GM12873 (cell line): ENCODE results near the gene BSCL2.

Experiments
- TF ChIP-seq, protein P1 (sequence below): IDR thresholded peaks from 2 replicates; pipeline ENCODE4 v1.5.1; 2012; ENCODE audit warnings: low read depth, mild to moderate bottlenecking, moderate library complexity, low read length, control low read depth; ENCODE audit not compliant: insufficient read depth; ENCODE audit errors: missing control alignments

The BSCL2 gene

DNA sequence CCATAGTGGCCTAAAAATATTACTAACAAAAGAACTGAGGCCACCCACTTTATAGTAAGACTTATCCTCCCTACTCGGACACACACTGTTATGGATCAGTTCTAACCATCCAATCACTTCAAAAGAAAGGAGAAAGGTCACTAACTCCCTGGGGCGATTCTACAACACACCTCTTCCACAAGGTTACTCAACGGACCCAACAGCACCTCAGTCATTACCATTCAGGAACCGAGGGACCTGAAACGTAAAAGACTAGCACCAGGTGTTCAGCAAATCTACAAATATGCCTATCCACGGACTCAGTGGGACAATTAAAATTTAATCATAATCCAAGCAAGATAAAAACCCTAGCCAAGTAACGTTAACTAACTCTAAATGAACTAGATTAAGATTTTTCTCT is 18.4 kb upstream of the BSCL2 start:
- TF ChIP-seq, protein P1, sequence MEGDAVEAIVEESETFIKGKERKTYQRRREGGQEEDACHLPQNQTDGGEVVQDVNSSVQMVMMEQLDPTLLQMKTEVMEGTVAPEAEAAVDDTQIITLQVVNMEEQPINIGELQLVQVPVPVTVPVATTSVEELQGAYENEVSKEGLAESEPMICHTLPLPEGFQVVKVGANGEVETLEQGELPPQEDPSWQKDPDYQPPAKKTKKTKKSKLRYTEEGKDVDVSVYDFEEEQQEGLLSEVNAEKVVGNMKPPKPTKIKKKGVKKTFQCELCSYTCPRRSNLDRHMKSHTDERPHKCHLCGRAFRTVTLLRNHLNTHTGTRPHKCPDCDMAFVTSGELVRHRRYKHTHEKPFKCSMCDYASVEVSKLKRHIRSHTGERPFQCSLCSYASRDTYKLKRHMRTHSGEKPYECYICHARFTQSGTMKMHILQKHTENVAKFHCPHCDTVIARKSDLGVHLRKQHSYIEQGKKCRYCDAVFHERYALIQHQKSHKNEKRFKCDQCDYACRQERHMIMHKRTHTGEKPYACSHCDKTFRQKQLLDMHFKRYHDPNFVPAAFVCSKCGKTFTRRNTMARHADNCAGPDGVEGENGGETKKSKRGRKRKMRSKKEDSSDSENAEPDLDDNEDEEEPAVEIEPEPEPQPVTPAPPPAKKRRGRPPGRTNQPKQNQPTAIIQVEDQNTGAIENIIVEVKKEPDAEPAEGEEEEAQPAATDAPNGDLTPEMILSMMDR: no peak

DNA sequence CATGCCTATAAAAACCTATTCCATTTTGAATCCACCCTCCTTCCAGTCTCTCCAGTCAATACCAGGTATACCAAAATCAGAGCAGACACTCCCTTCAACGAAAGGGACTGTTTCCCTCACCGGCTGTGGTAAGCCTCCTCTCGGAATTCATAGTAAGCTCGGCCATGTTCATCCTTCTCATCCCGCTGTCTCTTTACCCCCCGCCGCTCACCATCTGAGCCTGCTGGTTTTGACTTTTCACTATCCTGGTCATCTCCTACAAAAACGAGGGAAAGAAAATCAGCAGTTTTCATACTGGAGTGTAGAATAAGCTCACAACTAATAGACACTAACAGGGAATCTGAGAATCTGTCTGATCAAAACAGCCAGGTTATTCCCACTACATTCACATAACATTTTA is 16.9 kb upstream of the BSCL2 start:
- TF ChIP-seq, protein P1: no peak

DNA sequence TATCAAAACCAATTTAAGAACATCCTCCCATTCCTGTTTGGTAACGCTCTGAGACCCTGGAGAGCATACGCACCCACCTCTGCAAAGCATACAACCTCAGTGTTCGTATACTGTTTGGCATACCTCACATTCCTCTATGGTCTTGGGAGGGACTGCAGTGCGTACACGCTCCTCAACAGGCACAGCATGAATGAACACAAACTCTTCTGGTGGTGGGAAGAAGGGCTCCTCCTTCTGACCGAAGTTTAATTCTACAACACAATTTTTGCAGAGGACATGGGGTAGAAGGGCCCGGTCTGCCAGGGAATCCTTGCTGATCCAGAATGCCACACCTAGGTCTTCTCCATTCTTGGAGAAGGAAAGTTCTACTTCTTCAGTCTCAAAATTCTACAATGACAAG is 14.8 kb upstream of the BSCL2 start:
- TF ChIP-seq, protein P1: no peak

DNA sequence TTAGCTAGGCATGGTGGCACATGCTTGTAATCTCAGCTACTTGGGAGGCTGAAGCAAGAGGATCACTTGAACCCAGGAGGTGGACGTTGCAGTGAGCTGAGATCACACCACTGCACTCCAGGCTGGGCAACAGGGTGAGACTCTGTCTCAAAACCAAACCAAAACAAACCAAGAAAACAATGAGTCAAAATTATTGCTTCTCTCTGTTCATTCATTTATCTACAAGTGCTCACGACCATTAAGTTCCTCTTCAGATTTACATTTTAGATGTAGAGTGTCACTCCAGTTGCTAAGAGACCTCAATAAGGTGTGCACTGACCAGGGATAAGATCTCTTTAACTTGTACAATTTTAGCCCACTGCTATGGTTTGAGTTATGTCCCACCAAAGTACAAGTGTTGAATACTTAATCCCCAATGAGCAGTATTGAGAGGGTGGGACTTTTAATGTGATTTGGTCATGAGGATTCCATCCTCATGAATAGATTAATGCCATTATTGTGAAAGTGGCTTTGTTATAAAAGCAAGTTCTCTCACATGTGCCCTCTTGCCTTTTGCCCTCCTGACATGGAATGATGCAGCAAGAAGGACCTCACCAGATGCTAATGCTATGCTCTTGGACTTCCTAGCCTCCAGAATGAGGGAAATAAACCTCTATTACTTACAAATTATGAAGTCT is 12.2 kb upstream of the BSCL2 start:
- TF ChIP-seq, protein P1: no peak

DNA sequence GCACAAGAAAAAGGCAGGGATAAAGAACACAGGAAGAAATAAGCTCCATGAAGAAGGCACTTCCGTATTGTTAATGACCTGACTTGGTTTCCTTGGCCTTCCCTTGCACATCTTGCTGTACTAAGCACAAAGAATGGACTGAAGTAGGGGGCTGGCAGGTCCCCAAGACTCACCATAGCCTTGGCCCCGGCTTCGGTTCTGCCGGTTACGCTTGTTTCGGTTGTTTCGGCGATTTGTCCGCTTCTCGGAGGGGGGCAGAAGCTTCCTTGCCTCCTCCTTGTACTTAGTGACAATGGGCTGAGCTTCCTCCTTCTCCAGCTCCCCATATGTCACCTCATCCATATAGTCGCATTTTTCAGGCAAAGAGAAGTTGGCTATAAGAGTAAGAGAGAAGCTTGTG is 9.6 kb upstream of the BSCL2 start:
- TF ChIP-seq, protein P1: no peak

DNA sequence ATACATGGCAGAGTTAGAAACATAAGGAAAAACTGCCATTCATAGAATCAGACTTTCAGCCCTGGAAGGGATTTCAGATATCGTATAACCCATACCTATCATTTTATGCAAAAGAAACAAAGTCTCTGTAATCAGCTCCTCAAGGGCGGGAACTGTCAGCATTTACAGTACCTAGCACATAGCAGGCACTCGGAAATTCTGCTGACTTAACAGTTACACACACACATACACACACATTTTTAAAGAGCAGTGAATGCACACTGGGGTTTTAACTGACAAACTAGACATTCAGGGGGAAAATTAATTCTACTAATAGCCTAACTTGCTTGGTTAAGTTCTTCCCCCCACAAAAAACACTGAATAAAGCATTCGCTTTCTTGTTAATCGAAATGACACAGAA is 9.0 kb upstream of the BSCL2 start:
- TF ChIP-seq, protein P1: no peak

DNA sequence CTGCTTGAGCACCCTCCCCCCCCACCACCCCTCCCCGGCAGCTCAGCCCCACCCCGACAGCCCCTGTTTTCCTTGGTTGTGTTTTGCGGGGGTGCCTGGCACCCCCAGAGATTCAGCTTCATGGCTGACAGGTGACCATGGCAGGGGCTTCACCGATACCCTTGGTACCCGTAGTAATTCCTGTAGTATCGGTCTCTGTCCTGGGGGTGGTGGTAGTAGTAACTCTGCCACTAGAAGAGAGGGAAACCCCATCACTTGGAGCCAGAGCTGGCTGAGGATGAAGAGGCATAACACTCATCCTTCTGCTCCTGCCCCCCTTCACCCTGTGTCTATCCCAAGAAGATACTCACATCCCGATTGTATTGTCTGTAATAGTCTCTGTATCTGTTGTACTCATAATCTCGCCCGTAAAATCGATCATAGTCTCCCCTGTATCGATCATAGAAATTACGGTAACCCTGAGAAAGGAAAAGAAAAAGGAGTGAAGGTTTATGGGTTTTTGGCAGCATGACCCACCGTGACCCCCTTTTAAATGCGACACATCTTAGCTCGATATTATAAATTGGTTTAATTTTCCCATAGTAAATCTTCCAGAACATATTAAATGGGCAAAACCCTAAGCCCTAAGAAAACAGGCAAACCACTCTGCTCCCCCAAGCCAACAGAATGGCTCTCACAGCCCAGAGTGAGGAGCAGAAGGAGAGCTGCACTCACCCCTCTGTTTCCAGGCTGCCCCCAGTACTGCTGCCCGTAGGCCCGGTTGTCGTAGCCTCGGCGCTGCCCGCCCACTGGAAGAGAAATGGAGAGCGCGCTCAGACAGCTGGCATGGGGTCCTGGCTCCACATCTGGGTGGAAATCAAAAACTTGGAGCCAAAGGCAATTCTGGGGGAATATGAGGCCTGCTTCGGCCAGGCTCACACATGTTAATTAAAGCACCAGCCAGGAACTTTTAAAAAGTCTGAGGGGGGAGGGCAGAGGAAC is 8.2 kb upstream of the BSCL2 start:
- TF ChIP-seq, protein P1: no peak
